Inflammatory macrophage treated with lipopolysaccharide for 4 hours (primary cell): ENCODE measurements around the gene SLC25A23.
A peak's percentile ranks its signal among the peaks of the same experiment; 100 is the strongest.
"Not testable (repeated sequence)": the region's sequence is repeated elsewhere in the genome, so short reads cannot be mapped to it uniquely, and the experiment has no call there.

ENCODE experiments used
- DNase-seq: peaks from one replicate; pipeline ENCODE4 v3.0.0-alpha.2; 2020

SLC25A23 gene

GRCh38 chr19:6455924-6456323 is 3.7 kb downstream of the SLC25A23 start:
- DNase-seq = no peak

DNA sequence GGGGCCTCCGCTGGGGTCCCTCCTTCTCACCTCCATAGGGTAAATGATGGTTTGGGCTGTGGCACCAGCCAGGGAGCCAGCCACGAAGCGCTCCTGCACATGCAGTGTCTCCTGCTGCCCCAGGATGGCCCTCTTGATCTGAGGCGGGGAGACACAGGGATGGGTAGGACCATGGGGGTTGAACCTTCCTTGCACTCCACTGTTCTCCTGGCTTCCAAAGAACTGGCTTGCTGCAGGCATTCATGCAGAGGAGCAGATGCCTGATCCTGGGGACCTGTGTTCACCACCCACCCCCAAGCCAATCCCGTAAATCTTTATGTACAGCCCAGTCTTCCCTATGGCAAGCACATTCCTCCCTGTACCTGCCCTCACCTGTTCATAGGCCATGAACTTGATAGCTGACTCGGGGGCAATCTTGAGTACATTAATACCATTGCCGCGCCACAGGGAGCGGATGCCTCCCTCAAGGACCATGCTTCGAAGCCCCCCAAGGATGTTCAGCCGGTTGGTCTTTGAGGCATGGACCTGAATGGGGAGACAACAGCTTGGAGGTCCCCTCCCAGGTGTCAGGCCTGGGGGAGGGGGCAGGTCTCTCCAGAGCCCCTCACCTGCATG is 5.5 kb downstream of the SLC25A23 start:
- no peak for DNase-seq

DNA sequence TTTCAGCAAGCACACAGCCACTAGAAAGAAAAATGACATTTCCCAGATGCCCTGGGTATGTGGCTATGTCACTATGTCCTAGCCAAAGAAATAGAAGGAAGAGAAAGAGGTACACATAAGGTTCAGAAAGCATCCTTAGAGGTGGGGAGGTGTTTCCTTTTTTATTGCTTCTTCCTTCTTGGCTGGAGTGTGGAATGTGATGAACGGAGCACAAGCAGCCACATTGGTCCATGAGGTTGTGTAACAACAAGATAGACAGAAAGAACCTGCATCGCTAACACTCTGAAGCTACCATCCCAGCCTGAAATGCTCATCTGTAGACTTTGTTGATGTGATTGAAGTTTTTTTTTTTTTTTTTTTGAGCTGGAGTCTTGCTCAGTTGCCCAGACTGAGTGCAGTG is 6.7 kb downstream of the SLC25A23 start:
- DNase-seq = no peak

- no peak for DNase-seq
Measured at GRCh38 chr19:6452223-6452614, 7.4 kb downstream of the SLC25A23 start.

DNA sequence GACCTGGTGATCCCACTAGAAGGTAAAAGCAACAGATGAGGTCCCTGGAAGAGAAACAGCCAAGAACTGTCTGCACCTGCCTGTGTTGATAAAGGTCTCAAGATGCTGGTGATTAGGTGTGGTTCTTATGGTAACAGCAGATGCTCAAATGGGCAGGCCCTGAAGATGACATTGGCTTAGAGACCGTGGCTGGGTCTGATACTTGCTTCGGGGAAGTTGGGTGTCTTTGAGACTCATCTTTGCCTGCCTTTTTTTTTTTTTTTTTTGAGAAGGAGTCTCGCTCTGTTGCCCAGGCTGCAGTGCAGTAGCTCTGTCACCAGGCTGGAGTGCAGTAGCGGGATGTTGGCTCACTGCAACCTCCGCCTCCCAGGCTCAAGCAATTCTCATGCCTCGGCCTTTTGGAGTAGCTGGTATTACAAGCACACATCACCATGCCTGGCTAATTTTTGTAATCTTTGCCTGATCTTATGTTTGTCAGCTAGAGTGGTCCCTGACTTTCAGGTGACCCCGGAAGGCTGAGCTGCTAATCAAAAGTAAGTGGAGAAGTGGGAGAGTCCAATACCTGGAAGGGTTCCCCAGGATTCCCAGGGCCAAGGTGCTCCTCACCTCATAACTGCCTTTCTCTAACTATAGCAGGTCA is 7.9 kb downstream of the SLC25A23 start:
- no peak for DNase-seq

- DNase-seq = peak; percentile 12
Measured at GRCh38 chr19:6450166-6450565, 9.4 kb downstream of the SLC25A23 start.

GRCh38 chr19:6448045-6448444 is 11.5 kb downstream of the SLC25A23 start:
- no peak for DNase-seq

DNA sequence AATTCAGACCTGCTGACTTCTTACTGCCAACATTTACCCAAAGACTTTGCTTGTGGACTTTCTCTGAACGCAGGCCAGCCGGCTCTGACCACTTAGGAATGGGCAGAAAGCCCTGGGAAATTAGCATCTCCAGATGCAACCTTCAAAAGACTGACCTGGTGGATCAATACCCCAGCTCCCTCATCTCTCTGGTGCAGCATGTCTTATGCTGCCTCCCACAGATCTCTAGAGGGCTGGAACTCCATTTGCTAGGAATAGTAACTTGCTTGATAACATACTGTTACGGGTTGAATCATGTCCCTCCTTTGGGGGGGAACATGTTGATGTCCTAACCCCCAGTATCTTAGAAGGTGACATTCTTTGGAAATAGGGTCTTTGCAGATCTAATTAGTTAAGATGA is 13.1 kb downstream of the SLC25A23 start:
- no peak for DNase-seq

DNA sequence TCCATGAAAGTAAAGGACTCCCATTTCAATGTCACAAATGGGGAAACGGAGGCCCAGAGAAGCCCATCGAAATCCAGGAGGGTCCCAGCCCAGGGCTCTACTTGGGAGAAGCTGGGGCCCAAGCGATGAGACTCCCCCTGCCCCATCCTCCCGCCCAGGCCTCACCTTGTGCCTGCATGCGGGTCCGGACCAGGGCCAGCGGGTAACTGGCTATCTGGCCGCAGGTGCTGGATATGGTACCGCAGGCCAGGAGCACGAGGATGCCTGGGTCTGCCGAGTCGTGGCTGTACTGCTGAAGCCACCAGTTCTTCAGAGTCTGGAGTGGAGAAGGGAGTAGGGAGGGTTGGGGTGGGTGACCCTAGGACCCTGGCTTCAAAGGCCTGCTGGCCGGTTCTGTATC is 15.6 kb downstream of the SLC25A23 start:
- DNase-seq = no peak

GRCh38 chr19:6442087-6442688 is 17.4 kb downstream of the SLC25A23 start:
- DNase-seq = no peak

DNA sequence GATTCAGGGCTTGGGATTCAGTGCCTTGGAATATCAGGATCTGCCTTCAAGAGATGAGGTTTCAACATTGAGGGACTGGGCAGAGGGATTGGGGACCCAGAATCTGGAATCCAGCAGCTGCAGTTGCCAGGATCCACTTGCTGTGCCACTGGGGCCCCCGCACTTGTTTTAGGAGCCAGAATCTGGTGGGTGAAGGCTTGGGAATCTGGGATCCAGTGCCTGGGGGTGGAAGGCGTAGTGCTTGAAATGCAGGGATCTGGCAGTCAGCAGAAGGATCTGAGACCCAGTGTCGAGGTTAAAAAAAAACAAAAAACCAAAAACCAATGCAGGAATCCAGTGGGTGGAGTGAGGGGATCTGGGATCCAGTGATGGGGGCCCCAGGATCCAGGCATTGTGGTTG is 18.7 kb downstream of the SLC25A23 start:
- no peak for DNase-seq

DNA sequence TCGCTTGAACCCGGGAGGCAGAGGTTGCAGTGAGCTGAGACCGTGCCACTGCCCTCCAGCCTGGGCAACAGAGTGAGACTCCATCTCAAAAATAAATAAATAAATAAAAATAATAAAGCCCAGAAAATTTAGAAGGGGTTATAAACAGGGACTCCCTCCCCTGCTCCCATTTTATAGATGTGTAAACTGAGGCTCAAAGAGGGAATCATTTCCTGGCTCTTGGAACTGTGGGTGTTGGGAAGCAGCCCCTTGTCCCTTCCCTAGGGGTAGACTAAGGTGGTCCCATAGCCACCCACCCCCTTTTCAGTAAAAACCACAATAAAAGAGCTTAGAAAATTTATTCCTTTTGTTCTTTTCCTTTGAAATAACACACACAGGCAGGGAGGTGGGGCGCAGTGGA is 19.8 kb downstream of the SLC25A23 start:
- DNase-seq = no peak

GRCh38 chr19:6433663-6434062 is 25.9 kb downstream of the SLC25A23 start, which contains the start of gene SLC25A41:
Gene SLC25A41 (minus strand): TSS chr19:6433763. CDS start chr19:6433693, 70 bp downstream.
- no peak for DNase-seq

DNA sequence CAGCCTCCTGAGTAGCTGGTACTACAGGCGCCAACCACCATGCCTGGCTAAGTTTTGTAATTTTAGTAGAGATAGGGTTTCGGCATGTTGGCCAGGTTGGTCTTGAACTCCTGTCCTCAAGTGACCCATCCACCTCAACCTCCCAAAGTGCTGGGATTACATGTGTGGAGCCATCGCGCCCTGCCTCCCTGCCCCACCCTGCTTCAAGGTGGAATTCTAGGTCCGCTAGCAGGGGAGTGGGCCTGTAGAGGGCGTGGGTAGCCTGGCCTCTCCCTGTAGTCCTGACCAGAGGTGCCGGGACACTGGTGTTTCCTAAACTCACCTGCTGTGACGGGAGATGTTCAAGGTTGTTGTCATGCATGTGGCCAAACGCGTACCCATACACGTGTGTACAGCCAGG is 26.4 kb downstream of the SLC25A23 start:
- DNase-seq = no peak

GRCh38 chr19:6431891-6432290 is 27.7 kb downstream of the SLC25A23 start:
- no peak for DNase-seq

- DNase-seq = no peak
Measured at GRCh38 chr19:6429419-6430221, 30.0 kb downstream of the SLC25A23 start.

- DNase-seq = not testable (repeated sequence)
Measured at GRCh38 chr19:6428692-6429418, 30.7 kb downstream of the SLC25A23 start.

- DNase-seq = no peak
Measured at GRCh38 chr19:6427131-6427530, 32.5 kb downstream of the SLC25A23 start.

GRCh38 chr19:6425732-6426620 is 33.6 kb downstream of the SLC25A23 start:
- no peak for DNase-seq

DNA sequence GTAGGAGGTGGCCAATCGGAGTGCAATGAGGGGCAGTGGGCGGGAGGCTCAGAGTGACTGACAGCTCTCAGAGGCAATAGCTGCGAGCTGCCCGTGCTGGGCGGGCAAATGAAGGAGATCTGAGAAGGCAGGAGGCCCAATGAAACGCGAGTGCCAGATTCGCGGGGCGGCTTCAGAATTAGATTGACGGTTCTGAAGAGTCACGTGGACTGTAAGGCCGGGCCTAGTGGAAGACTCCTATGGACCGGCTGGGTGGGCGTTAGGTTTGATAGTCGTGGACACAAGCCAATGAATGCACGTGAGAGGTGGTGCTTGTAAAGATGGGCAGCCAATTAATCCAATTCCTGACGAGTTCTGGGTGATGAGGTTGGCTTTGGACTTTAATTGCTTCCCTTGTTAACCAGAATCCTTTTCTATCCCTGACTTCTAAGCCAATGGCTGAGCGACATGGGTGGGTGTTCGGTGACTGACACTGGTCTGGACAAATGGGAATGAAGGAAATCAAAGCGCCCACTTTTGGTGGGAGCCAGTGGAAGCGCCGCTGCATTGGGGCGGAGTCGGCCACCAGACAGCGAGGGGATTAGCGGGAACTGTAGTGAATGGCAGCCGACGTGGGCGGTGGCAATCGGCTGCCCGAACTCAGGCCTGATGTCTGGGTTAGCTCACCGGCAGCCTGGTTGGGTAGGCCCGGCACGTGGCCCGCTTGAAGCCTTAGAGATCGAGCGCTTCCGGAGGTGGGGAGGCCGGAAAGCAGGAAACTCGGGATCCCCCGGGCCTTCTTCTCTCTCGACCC is 34.5 kb downstream of the SLC25A23 start:
- DNase-seq = peak; percentile 100
